DND-41 (cell line): ENCODE results near the gene FNDC11.
"Not testable (repeated sequence)": the region's sequence is repeated elsewhere in the genome, so short reads cannot be mapped to it uniquely, and the experiment has no call there.

Source experiments
- EZH2 ChIP-seq: IDR thresholded peaks from 3 replicates; pipeline ENCODE4 v1.6.1; 2012; ENCODE audit warnings: borderline replicate concordance, low read depth, mild to moderate bottlenecking, moderate library complexity, low read length, inconsistent platforms; ENCODE audit not compliant: severe bottlenecking
- TF ChIP-seq, protein P1 (sequence below): IDR thresholded peaks from 2 replicates; pipeline ENCODE4 v1.5.1; 2012; ENCODE audit warnings: borderline replicate concordance, low read length, moderate library complexity, mild to moderate bottlenecking; ENCODE audit not compliant: poor library complexity, severe bottlenecking; ENCODE audit errors: extremely low read depth

DNA sequence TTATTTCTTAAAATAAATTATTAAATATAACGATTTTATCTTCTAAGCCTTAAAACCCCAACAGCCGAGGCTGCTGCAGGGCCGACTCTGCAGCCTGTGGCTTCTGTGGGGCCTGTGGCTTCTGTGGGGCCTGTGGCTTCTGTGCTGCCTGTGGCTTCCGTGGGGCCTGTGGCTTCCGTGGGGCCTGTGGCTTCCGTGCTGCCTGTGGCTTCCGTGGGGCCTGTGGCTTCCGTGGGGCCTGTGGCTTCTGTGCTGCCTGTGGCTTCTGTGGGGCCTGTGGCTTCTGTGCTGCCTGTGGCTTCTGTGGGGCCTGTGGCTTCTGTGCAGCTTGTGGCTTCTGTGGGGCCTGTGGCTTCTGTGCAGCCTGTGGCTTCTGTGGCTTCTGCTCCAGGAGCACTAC is 47.7 kb downstream of the FNDC11 start:
- TF ChIP-seq, protein P1, sequence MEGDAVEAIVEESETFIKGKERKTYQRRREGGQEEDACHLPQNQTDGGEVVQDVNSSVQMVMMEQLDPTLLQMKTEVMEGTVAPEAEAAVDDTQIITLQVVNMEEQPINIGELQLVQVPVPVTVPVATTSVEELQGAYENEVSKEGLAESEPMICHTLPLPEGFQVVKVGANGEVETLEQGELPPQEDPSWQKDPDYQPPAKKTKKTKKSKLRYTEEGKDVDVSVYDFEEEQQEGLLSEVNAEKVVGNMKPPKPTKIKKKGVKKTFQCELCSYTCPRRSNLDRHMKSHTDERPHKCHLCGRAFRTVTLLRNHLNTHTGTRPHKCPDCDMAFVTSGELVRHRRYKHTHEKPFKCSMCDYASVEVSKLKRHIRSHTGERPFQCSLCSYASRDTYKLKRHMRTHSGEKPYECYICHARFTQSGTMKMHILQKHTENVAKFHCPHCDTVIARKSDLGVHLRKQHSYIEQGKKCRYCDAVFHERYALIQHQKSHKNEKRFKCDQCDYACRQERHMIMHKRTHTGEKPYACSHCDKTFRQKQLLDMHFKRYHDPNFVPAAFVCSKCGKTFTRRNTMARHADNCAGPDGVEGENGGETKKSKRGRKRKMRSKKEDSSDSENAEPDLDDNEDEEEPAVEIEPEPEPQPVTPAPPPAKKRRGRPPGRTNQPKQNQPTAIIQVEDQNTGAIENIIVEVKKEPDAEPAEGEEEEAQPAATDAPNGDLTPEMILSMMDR: not testable (repeated sequence)
- TF ChIP-seq EZH2: not testable (repeated sequence)
